Measurements from ENCODE around the gene IGFLR1. TPM values are rescaled to one million over a fixed set of nuclear protein-coding genes. Genes with fewer than 3 reads are reported as not detected.

The IGFLR1 gene
- total RNA-seq, 3 donors from 2014 or later = 5.3 to 14.6 (median 8.2) TPM

DNA sequence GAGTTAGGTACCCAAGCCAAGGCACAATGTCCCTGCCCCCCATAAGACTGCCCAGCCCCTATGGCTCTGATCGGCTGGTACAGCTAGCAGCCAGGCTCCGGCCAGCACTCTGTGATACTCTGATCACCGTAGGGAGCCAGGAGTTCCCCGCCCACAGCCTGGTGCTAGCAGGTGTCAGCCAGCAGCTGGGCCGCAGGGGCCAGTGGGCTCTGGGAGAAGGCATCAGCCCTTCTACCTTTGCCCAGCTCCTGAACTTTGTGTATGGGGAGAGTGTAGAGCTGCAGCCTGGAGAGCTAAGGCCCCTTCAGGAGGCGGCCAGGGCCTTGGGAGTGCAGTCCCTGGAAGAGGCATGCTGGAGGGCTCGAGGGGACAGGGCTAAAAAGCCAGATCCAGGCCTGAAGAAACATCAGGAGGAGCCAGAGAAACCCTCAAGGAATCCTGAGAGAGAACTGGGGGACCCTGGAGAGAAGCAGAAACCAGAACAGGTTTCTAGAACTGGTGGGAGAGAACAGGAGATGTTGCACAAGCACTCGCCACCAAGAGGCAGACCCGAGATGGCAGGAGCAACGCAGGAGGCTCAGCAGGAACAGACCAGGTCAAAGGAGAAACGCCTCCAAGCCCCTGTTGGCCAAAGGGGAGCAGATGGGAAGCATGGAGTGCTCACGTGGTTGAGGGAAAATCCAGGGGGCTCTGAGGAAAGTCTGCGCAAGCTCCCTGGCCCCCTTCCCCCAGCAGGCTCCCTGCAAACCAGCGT is 27.5 kb downstream of the IGFLR1 start:
- no peaks in the 10 kb centered on the region for H3K36me3 ChIP-seq (ENCODE audit: low read depth)
- TF ChIP-seq, protein P1, sequence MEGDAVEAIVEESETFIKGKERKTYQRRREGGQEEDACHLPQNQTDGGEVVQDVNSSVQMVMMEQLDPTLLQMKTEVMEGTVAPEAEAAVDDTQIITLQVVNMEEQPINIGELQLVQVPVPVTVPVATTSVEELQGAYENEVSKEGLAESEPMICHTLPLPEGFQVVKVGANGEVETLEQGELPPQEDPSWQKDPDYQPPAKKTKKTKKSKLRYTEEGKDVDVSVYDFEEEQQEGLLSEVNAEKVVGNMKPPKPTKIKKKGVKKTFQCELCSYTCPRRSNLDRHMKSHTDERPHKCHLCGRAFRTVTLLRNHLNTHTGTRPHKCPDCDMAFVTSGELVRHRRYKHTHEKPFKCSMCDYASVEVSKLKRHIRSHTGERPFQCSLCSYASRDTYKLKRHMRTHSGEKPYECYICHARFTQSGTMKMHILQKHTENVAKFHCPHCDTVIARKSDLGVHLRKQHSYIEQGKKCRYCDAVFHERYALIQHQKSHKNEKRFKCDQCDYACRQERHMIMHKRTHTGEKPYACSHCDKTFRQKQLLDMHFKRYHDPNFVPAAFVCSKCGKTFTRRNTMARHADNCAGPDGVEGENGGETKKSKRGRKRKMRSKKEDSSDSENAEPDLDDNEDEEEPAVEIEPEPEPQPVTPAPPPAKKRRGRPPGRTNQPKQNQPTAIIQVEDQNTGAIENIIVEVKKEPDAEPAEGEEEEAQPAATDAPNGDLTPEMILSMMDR (IDR thresholded peaks at IDR 0.05) = no peak
- no peaks in the 10 kb centered on the region for H3K9me3 ChIP-seq
- DNase-seq (no peak), ATAC-seq (no peak)
- peaks cover 21% of the 10 kb centered on the region for H3K4me1 ChIP-seq (ENCODE audit: low read depth)
- intact Hi-C loops (cut with DNase I, micrococcal nuclease) = no loop called here
- H3K4me3 ChIP-seq = no peak overlapping the region

DNA sequence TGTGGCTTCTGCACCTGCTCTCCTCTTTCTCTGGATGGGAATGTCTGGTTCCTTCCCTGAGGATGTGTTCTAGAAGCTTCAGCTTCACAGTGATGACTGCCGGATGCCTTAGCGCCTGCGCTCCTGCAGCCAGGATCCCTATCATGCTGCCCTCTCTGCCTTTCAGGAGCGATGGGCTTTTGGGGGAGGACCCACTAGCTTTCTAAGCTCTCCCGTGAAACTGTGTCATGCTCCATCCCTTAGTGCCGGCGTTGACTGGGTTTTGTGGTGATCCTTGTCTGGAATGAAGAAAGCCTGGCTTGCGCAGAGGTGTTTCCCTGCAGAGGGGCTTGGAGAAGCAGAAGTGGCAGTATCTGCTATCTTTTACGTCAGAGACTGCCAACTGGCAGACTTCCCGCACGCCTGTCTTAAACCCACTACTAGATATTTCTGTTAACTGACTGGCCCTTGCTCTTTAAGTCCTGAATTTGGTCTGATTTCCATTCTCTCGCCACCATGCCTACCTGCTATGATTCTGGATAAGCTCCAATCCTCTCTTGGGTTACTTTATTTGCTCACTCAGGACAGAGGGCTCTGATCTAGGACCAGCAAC is 28.3 kb downstream of the IGFLR1 start:
- H3K9me3 ChIP-seq = no peaks in the 10 kb centered on the region
- H3K4me1 ChIP-seq (ENCODE audit: low read depth) = peaks cover 15% of the 10 kb centered on the region
- intact Hi-C loops (cut with DNase I, micrococcal nuclease) = no loop called here
- no peaks in the 10 kb centered on the region for H3K36me3 ChIP-seq (ENCODE audit: low read depth)
- no peak for DNase-seq
- no peak for ATAC-seq
- H3K4me3 ChIP-seq = no peak overlapping the region
- TF ChIP-seq, protein P1 (IDR thresholded peaks at IDR 0.05) = no peak

DNA sequence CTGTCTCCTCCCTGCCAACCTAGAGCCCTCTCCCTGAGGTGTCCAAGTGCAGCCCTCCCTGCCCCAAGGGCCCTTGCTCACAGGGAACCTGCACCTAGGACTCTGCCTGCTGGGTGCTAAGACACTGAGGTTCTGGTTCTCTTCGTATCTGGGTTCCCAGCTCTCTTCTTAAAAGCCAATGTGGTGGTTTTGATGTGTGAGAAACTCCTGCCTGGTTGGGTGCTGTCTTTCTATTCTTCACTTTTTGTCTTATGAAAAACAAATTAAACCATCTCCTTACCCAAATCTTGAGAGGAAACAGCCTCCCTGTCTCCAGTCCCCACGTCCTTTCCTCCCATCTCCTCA is 28.8 kb downstream of the IGFLR1 start:
- ATAC-seq (no peak), DNase-seq (no peak)
- peaks cover 11% of the 10 kb centered on the region for H3K4me1 ChIP-seq (ENCODE audit: low read depth)
- H3K36me3 ChIP-seq (ENCODE audit: low read depth) = no peaks in the 10 kb centered on the region
- TF ChIP-seq, protein P1 (IDR thresholded peaks at IDR 0.05) = no peak
- no peak overlapping the region for H3K4me3 ChIP-seq
- intact Hi-C loops (cut with DNase I, micrococcal nuclease) = no loop called here
- no peaks in the 10 kb centered on the region for H3K9me3 ChIP-seq

DNA sequence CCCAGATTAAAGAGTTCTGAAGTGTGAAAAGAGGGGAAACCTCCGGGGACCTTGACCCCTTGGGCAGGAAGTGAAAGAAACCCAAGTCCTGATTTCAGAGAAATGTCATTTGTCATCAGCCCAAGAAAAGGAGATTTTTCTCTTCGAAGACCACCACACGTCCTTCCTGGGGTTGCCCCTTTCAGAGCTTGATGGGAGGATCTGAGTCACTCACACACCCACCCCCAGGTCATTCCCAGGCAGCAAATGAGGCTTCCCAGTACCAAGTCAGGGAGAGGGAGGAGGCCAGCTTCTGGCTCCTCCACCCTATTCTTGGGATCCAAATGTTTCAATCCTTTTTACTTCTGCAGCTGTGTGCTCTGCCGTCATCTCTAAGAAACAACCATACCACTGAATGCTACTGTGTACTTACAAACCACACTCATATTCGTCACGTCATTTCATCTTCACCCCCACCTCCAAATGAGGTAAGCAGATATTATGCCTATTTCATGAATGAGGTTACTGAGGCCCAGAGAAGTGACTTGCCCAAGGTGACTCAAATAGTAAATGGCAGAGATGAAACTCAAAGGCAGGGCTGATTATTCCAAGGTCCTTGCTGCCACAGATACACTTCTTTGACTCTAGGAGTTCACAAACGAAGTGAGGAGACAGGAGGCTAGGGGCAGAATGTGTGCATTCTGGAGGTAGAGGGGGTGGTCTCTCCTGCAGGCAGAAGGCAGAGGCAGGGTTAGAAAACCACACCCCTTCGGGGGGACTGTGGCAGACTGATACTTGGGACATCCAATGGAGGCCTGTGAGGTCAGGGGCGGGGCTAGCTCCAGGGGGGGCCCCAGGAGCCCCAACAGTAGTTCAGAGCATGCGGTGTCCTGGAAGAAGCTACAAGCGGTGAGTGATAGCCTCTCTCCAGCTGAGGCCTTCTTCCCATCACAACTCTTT is 29.4 kb downstream of the IGFLR1 start:
- H3K4me1 ChIP-seq (ENCODE audit: low read depth) = peaks cover 11% of the 10 kb centered on the region
- H3K9me3 ChIP-seq = no peaks in the 10 kb centered on the region
- DNase-seq (no peak), ATAC-seq (no peak)
- H3K36me3 ChIP-seq (ENCODE audit: low read depth) = no peaks in the 10 kb centered on the region
- TF ChIP-seq, protein P1 (IDR thresholded peaks at IDR 0.05) = no peak
- H3K4me3 ChIP-seq = no peak overlapping the region
- intact Hi-C loops (cut with DNase I, micrococcal nuclease) = no loop called here

DNA sequence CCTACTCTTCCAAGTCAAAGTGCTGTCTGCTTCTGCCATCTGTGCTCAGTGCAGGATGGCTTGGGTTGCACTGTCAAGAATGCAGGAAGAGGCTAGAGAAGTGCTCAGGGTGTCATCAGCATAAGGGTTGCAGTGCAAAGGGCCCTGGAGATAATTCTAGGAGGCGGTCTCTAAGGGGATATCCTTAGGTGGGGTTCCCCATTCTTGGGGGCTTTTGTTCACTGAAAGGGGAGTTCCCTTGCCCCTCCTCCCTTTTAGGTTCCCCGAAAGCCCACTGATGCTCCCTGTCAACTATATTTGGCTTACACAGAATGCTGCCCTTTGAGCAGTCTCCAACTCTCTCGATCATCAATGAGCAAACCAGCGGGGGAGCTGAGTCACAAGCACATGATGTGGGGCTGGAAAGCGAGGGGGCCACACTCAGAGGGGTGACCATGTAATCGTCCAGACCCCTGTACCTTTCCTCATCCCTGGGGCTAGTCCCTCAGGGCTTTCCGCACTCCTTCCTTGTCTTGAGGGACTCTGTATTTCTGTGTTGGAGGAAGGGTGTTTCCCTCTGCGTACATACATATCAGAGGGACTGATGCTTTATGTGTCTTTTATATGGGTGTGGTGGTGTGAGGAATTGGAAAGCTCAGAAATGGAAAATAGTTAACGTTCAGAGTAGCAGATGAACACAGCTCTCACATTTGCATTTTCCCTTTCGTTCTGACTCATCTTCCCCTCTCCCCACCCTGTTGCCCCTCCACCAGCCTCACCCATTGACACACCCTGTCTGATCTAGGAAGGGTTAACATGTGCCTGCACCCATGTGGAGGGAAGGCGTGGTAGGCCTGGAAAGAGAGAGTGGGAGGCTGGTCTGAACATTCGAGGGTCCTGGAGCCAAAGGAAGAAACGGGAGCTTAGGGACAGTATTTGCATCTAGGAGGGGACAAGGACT is 31.2 kb downstream of the IGFLR1 start:
- intact Hi-C loops (cut with DNase I, micrococcal nuclease) = no loop called here
- Histone ChIP-seq H3K4me1 (ENCODE audit: low read depth) (peaks cover 9% of the 10 kb centered on the region), H3K9me3 (no peaks in the 10 kb centered on the region), H3K36me3 (ENCODE audit: low read depth) (no peaks in the 10 kb centered on the region), H3K4me3 (no peak overlapping the region)
- DNase-seq (no peak), ATAC-seq (peak; percentile 16)
- TF ChIP-seq, protein P1 (IDR thresholded peaks at IDR 0.05) = no peak

Data from mucosa of descending colon (tissue), 3 donors.